Measurements from ENCODE around the gene PNPLA7. TPM values are rescaled to one million over a fixed set of nuclear protein-coding genes. Genes with fewer than 3 reads are reported as not detected.

PNPLA7 gene
- total RNA-seq, 4 donors from 2014 or later = 13.0 to 34.3 (median 29.2) TPM

DNA sequence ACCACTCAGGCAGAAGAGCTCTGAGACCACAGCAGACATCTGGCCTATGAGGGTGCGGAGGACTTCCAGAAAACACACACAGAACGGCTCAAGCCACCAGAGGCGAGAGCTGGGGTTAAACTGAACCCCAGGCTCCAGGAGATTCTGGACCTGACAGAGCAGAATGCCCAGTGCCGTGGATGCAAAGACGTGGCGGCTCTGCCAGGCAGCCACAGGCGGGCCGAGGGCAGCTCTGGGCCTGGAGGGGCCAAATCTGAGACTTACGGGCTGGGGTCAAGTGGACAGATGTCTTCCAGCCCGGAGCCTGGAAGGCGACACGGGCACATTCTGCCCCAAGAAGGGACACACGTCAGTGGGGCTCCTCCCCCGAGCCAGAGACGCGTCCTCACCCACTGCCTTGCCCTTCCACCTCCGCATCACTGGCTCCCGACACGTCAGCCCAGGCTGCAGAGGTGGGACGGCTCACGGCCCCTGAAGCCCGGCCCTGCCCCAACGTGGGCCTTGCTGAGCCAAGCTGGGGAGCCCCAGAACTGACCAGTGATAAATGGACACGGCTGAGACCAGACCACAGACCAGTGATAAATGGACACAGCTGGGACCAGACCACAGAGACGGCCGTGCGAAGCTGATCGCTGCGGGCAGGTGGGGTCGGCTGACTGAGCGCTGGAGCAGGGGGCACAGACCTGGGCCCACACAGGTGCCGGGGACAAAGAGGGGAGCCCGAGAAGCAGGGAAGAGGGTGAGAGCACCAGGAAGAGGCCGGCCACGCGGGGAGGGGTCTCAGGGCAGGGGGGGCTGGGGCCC lies 50.1 kb downstream of the PNPLA7 start:
- TF ChIP-seq, protein P1, sequence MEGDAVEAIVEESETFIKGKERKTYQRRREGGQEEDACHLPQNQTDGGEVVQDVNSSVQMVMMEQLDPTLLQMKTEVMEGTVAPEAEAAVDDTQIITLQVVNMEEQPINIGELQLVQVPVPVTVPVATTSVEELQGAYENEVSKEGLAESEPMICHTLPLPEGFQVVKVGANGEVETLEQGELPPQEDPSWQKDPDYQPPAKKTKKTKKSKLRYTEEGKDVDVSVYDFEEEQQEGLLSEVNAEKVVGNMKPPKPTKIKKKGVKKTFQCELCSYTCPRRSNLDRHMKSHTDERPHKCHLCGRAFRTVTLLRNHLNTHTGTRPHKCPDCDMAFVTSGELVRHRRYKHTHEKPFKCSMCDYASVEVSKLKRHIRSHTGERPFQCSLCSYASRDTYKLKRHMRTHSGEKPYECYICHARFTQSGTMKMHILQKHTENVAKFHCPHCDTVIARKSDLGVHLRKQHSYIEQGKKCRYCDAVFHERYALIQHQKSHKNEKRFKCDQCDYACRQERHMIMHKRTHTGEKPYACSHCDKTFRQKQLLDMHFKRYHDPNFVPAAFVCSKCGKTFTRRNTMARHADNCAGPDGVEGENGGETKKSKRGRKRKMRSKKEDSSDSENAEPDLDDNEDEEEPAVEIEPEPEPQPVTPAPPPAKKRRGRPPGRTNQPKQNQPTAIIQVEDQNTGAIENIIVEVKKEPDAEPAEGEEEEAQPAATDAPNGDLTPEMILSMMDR (IDR thresholded peaks at IDR 0.05; ENCODE audit: low read depth) = no peak

DNA sequence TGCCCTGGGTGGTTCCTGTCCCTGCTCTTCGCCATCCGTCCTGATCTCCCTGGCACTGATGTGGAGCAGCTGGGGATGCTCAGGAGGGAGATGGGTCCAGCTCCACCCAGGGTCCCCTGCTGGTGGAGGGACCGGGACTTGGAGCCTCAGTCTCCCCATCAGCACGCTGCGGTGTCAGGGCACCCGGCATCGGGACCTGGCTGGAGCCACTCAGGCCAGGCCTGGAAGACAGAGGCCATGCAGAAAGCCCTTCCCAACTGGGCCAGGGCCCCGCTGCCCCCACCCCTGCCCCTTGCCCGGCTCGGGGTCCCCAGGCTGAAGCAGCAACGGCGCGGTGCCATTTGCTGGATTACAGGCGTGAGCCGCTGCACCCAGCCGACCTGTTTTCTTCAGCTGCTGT lies 50.8 kb downstream of the PNPLA7 start:
- TF ChIP-seq, protein P1 (IDR thresholded peaks at IDR 0.05; ENCODE audit: low read depth) = no peak

DNA sequence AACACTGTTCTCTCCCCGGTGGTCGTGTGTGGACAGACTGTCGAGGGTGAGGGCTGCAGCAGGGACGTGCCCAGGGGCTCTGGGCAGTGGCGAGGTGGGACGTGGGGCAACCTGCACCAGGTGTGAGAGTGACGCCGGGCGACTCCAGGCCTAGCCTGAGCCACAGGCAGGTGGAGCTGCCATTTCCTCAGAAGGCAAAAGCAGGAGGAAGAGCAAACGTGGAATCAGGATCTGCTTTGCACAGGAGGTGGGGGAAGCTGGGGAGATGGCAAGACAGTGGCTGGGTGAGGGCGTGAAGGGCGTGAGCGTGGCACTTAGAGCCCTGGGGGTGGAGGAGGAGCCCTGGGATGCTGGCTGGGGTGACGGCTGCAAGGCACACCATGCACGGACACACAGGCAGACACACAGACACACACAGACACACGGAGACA lies 51.5 kb downstream of the PNPLA7 start:
- TF ChIP-seq, protein P1 (IDR thresholded peaks at IDR 0.05; ENCODE audit: low read depth) = no peak

DNA sequence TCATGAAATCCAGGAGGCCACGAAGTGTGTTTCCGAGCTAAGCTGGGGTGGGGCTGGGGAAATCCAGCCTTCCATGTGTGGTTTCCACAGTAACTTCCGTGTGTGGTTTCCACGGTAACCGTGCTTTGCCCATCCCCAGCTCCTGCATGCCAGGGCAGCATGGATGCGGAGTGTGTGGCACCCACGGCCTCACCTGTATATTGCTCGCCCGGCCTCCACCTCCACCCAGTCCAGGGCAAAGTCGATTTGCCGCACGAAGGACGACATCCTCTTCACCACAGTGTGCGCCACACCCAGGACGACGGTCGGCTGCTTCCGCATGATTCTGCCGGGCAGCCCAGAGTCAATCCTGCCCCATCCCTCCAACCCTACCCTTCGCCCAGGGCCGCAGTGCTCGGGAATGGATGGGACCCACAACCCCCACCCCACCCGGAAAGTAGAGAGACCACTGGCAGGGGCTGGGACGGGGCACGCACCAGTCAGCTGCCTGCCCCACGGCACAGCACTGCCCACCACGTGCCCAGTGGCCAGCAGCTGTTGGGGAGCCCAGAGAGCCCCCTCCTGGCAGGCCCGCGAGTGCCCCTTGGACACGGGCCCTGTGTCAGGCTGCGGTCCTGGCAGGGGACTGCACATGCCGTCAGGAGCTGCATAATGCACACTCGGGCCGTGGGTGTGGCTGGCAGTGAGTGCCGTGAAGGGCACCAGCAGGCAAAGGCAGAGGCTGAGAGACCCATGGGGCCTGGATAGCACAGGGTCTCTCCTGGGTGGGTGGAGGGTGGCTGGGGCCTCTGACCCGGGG lies 52.1 kb downstream of the PNPLA7 start:
- TF ChIP-seq, protein P1 (IDR thresholded peaks at IDR 0.05; ENCODE audit: low read depth) = no peak

DNA sequence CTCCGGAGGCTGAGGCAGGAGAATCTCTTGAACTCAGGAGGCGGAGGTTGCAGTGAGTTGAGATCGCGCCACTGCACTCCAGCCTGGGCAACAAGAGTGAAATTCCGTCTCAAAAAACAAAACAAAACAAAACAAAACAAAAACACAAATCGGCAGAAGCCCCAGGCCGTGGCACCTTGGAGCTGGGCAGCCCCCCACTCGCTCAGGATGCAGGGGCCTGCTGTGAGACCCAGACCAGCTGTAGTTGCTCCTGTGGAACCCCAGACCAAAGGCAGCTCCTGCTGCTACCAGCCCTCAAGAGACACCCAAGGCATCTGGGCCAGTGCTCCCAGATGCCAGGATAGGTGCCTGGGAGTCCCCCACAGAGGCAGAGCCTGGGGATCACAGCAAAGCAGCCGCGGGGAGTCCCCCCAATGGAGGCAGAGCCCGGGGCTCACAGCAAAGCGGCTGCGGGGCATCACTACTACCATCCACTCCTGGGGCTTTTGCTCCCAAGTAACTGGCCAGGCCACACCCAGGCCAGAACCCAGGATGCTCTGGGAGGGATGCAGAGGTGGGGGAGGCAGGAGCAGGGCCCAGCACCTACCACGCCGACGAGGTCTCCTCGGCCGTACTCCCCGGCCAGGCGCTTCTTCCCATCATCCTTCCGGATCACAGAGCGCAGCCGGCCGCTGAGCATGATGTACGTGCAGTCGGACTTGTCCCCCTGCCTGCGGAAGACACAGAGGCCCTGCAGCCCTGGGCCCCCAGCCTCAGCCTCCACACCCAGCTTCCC lies 53.4 kb downstream of the PNPLA7 start:
- TF ChIP-seq, protein P1 (IDR thresholded peaks at IDR 0.05; ENCODE audit: low read depth) = no peak

DNA sequence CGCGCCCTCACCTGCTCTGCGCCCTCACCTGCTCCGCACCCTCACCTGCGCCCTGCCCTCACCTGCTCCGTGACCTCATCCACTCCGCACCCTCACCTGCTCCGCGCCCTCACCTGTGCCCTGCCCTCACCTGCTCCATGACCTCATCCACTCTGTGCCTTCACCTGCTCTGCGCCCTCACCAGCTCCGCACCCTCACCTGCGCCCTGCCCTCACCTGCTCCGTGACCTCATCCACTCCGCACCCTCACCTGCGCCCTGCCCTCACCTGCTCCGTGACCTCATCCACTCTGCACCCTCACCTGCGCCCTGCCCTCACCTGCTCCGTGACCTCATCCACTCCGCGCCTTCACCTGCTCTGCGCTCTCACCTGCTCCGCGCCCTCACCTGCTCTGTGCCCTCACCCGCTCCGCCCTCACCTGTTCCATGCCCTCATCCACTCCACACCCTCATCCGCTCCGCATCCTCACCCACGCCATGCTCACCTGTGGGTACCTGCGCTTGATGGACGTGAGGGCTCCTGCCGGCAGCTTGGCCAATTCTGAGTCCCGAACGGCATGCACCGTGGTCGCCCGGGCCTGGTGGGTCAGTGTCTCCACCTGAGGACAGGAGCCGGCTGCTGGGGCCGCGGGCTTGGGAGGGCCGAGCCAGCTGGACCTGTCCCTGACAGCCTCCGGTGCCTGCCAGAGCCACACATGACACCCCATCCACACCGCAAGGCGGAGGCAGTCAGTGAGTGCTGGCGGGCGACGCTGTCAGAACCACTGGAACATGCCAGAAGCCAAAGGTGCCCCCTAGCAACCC lies 55.5 kb downstream of the PNPLA7 start:
- TF ChIP-seq, protein P1 (IDR thresholded peaks at IDR 0.05; ENCODE audit: low read depth) = no peak
